Activated CD4-positive, alpha-beta T cell treated with anti-CD3 and anti-CD28 coated beads for 36 hours (primary cell): ENCODE measurements around the gene MEX3D. TPM values are rescaled to one million over a fixed set of nuclear protein-coding genes. Genes with fewer than 3 reads are reported as not detected.

Experiments
- ATAC-seq: fragments of 200-7000 bp; cut with Tn5 transposase; one replicate; pipeline ENCODE4 v1.10.0; 2021; ENCODE audit warnings: mild to moderate bottlenecking, moderate library complexity
- CTCF ChIA-PET: fragments of 350-600 bp; sonication (Branson Sonifier 250); formaldehyde crosslinking; loops from one replicate; lab custom pipeline; 2021; ENCODE audit warnings: antibody characterized with exemption; lab: Charles Lee
- POLR2A ChIA-PET: fragments of 350-600 bp; sonication (Branson Sonifier 250); formaldehyde crosslinking; loops from one replicate; lab custom pipeline; 2021; ENCODE audit warnings: antibody characterized with exemption, inconsistent platforms; lab: Charles Lee
- DNase-seq: peaks from one replicate; pipeline ENCODE4 v3.0.0-alpha.2; 2020
- H3K27ac Mint-ChIP-seq: one replicate; pipeline ENCODE4 v1.8.0; 2021; ENCODE audit warnings: mixed read lengths
- H3K27me3 Mint-ChIP-seq: one replicate; pipeline ENCODE4 v1.8.0; 2021; ENCODE audit warnings: mixed read lengths
- H3K36me3 Mint-ChIP-seq: one replicate; pipeline ENCODE4 v1.8.0; 2021; ENCODE audit warnings: low read depth, mixed read lengths
- H3K4me1 Mint-ChIP-seq: one replicate; pipeline ENCODE4 v1.8.0; 2021; ENCODE audit warnings: mixed read lengths
- H3K4me3 Mint-ChIP-seq: one replicate; pipeline ENCODE4 v1.8.0; 2021; ENCODE audit warnings: mild to moderate bottlenecking, moderate library complexity, mixed read lengths
- H3K9me3 Mint-ChIP-seq: one replicate; pipeline ENCODE4 v1.8.0; 2021; ENCODE audit warnings: low read depth, mixed read lengths
- intact Hi-C, 2 experiments: fragments of 100-400 bp; cut with DNase I in 1 of 2; cut with micrococcal nuclease in 1 of 2; formaldehyde crosslinking; loops; one replicate each; pipeline versions ENCODE4 v1.14.2 to v1.15.1; 2022 to 2024; cut with DNase I, micrococcal nuclease
- total RNA-seq, 2 experiments: library from RNA; stranded (reverse); gene quantifications; one replicate each; pipeline ENCODE4 v1.2.3, GENCODE V29; 2021

The MEX3D gene
- total RNA-seq, 2 experiments from 2014 or later, result 6.2 to 6.7 TPM

- intact Hi-C loops, result no loop called here
- no peak overlapping the region for H3K4me3 Mint-ChIP-seq
- ChIA-PET POLR2A (no interaction called here), CTCF (interaction anchor here (0.7 kb wide), 1 partner anchor 13 kb away, joined by 4 read pairs; no protein-coding TSS in a partner anchor)
- peaks cover 3% of the 10 kb centered on the region for H3K27me3 Mint-ChIP-seq
- DNase-seq (no peak), ATAC-seq (no peak)
- H3K9me3 Mint-ChIP-seq, result no peaks in the 10 kb centered on the region
- H3K36me3 Mint-ChIP-seq, result no peaks in the 10 kb centered on the region
- H3K27ac Mint-ChIP-seq, result no peak overlapping the region
- H3K4me1 Mint-ChIP-seq, result peaks cover 10% of the 10 kb centered on the region
Observed at GRCh38 chr19:1505012-1505411, 63.1 kb downstream of the MEX3D start.

Other genes starting within 250 kb of the MEX3D start
- 100 to 1,000 TPM in 1 of 2 experiments, 10 to 100 TPM in 1; 93.4 to 113 TPM for gene NDUFS7, start 184.4 kb downstream of the MEX3D start, total RNA-seq
- 10 to 100 TPM; 30.4 to 31.5 TPM for gene GAMT, start 166.8 kb downstream of the MEX3D start, total RNA-seq
- gene DAZAP1, start 160.7 kb downstream of the MEX3D start, total RNA-seq, result 100 to 1,000 TPM; 248 to 347 TPM
- 1,000 to 10,000 TPM; 1,716 to 1,858 TPM for gene RPS15, start 129.9 kb downstream of the MEX3D start, total RNA-seq
- gene APC2, start 118.2 kb downstream of the MEX3D start, total RNA-seq, result under 1 TPM; 0.09 to 0.14 TPM
- gene C19orf25, start 89.1 kb downstream of the MEX3D start, total RNA-seq, result 10 to 100 TPM; 19.9 to 26.9 TPM
- gene PCSK4, start 78.0 kb downstream of the MEX3D start, total RNA-seq, result 1 to 10 TPM; 1.8 to 3.9 TPM
- gene REEP6, start 77.1 kb downstream of the MEX3D start, total RNA-seq, result 1 to 10 TPM; 2.1 to 2.7 TPM
- 1 to 10 TPM; 2.5 to 3.8 TPM for gene ADAMTSL5, start 55.3 kb downstream of the MEX3D start, total RNA-seq
- not detected for gene PLK5, start 44.2 kb downstream of the MEX3D start, total RNA-seq
- 10 to 100 TPM; 68.9 to 87.5 TPM for gene MBD3, start 24.5 kb upstream of the MEX3D start, total RNA-seq
- 100 to 1,000 TPM; 152 to 226 TPM for gene UQCR11, start 37.1 kb upstream of the MEX3D start, total RNA-seq
- gene TCF3, start 84.3 kb upstream of the MEX3D start, total RNA-seq, result 100 to 1,000 TPM; 115 to 133 TPM
- not detected for gene ONECUT3, start 185.2 kb upstream of the MEX3D start, total RNA-seq
- 1 to 10 TPM; 7.9 to 8.4 TPM for gene ATP8B3, start 244.0 kb upstream of the MEX3D start, total RNA-seq